ENCODE measurements around the gene ADGRG6. TPM values are rescaled to one million over a fixed set of nuclear protein-coding genes. Genes with fewer than 3 reads are reported as not detected.

ADGRG6 gene
- total RNA-seq, 2 experiments from 2014 or later = 1.6 TPM

- ATAC-seq = no peak
- CTCF ChIA-PET = interaction anchor here (1.6 kb wide), 1 partner anchor 9 kb away, joined by 3 read pairs; no protein-coding TSS in a partner anchor
- H3K4me1 Mint-ChIP-seq (ENCODE audit: low read depth) = no peaks in the 10 kb centered on the region
- H3K4me3 Mint-ChIP-seq = no peak overlapping the region
- no peaks in the 10 kb centered on the region for H3K9me3 Mint-ChIP-seq (ENCODE audit: insufficient read depth)
- no peaks in the 10 kb centered on the region for H3K36me3 Mint-ChIP-seq (ENCODE audit: low read depth)
- no peak overlapping the region for H3K27ac Mint-ChIP-seq
- peaks cover 13% of the 10 kb centered on the region for H3K27me3 Mint-ChIP-seq (ENCODE audit: low read depth)
- POLR2A ChIA-PET = no interaction called here
- DNase-seq = no peak
These were observed 6.3 kb downstream of the ADGRG6 start for GRCh38 chr6:142307963-142308748.

DNA sequence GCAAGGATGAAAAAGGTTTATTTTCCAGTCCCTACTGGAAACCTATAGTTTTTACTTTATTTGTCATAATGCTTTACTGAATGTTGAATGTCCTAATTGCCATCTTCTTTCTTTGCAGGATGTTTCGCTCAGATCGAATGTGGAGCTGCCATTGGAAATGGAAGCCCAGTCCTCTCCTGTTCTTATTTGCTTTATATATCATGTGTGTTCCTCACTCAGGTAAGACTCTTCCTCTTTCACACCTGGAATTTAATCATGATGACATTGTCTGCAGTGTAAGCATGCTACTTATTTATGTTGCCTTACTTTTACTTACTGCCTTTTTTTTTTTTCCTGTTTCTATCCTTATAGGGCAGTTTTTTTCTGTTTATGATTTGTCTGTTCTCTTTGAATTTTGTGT, 7.6 kb downstream of the ADGRG6 start:
- ChIA-PET CTCF (no interaction called here), POLR2A (no interaction called here)
- no peak for DNase-seq
- Mint-ChIP-seq H3K36me3 (ENCODE audit: low read depth) (no peaks in the 10 kb centered on the region), H3K4me1 (ENCODE audit: low read depth) (no peaks in the 10 kb centered on the region), H3K9me3 (ENCODE audit: insufficient read depth) (no peaks in the 10 kb centered on the region), H3K27me3 (ENCODE audit: low read depth) (peaks cover 11% of the 10 kb centered on the region), H3K27ac (no peak overlapping the region), H3K4me3 (no peak overlapping the region)
- no peak for ATAC-seq

DNA sequence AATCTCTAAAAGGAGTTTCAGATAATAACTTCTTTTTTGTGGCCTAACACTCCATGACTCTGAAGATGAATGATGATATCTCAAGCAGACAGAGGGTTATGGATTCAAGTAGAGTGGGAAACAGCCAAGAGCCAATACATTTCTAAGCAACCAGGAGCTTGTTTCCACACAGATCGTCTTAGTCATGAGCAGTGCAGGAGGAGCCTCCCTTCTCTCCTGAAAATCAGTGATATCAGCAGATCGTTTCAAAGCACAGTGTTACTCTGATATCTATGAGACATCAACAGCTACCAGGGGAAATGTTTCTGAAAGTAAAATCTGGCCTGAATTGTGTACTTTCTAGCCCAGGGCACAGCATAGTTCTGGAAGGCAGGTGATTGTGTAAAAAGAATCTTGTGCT, 11.5 kb downstream of the ADGRG6 start:
- ChIA-PET CTCF (interaction anchor here (0.9 kb wide), 1 partner anchor 81 kb away, joined by 4 read pairs; no protein-coding TSS in a partner anchor), POLR2A (interaction anchor here (0.5 to 0.6 kb wide), 2 partner anchors 56 to 1786 kb away, joined by 3 read pairs; no protein-coding TSS in a partner anchor)
- H3K4me3 Mint-ChIP-seq = no peak overlapping the region
- no peaks in the 10 kb centered on the region for H3K36me3 Mint-ChIP-seq (ENCODE audit: low read depth)
- H3K4me1 Mint-ChIP-seq (ENCODE audit: low read depth) = no peaks in the 10 kb centered on the region
- H3K27ac Mint-ChIP-seq = no peak overlapping the region
- ATAC-seq (no peak), DNase-seq (no peak)
- no peaks in the 10 kb centered on the region for H3K9me3 Mint-ChIP-seq (ENCODE audit: insufficient read depth)
- peaks cover 3% of the 10 kb centered on the region for H3K27me3 Mint-ChIP-seq (ENCODE audit: low read depth)

- ChIA-PET CTCF (interaction anchor here (0.7 to 0.9 kb wide), 2 partner anchors 10 to 79 kb away, joined by 3 read pairs; no protein-coding TSS in a partner anchor), POLR2A (no interaction called here)
- no peaks in the 10 kb centered on the region for H3K9me3 Mint-ChIP-seq (ENCODE audit: insufficient read depth)
- H3K4me1 Mint-ChIP-seq (ENCODE audit: low read depth) = no peaks in the 10 kb centered on the region
- H3K4me3 Mint-ChIP-seq = no peak overlapping the region
- H3K36me3 Mint-ChIP-seq (ENCODE audit: low read depth) = no peaks in the 10 kb centered on the region
- DNase-seq = no peak
- ATAC-seq = no peak
- H3K27ac Mint-ChIP-seq = no peak overlapping the region
- no peaks in the 10 kb centered on the region for H3K27me3 Mint-ChIP-seq (ENCODE audit: low read depth)
These were observed 15.1 kb downstream of the ADGRG6 start for GRCh38 chr6:142316791-142317368.

DNA sequence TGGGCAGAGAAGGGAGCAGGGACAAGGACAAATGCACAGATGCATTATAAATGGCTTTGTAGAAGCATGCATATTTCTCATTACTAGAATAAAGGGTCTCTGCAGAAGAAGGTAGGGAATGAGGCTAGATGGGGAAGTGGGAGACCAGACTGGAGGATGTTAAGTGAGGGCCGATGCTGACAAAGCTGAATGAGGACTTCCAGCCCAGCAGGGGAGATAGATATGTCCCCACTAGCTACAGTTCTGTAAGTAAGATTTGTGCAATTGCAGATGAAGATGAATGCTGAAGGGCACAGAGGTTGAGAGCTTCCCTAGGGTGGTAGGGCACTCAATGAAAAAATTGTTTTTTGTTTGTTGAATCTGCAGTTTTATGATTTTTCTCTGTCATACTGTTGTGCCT, 16.9 kb downstream of the ADGRG6 start:
- Mint-ChIP-seq H3K9me3 (ENCODE audit: insufficient read depth) (no peaks in the 10 kb centered on the region), H3K4me3 (no peak overlapping the region), H3K27ac (no peak overlapping the region), H3K4me1 (ENCODE audit: low read depth) (no peaks in the 10 kb centered on the region), H3K27me3 (ENCODE audit: low read depth) (no peaks in the 10 kb centered on the region), H3K36me3 (ENCODE audit: low read depth) (no peaks in the 10 kb centered on the region)
- peak; percentile 53 for ATAC-seq
- POLR2A ChIA-PET = no interaction called here
- no peak for DNase-seq
- CTCF ChIA-PET = no interaction called here

- no peak for ATAC-seq
- CTCF ChIA-PET = no interaction called here
- Mint-ChIP-seq H3K36me3 (ENCODE audit: low read depth) (no peaks in the 10 kb centered on the region), H3K27ac (no peak overlapping the region), H3K27me3 (ENCODE audit: low read depth) (no peaks in the 10 kb centered on the region), H3K9me3 (ENCODE audit: insufficient read depth) (no peaks in the 10 kb centered on the region), H3K4me3 (no peak overlapping the region), H3K4me1 (ENCODE audit: low read depth) (no peaks in the 10 kb centered on the region)
- POLR2A ChIA-PET = no interaction called here
- DNase-seq = no peak
These were observed 18.6 kb downstream of the ADGRG6 start for GRCh38 chr6:142320366-142320765.

DNA sequence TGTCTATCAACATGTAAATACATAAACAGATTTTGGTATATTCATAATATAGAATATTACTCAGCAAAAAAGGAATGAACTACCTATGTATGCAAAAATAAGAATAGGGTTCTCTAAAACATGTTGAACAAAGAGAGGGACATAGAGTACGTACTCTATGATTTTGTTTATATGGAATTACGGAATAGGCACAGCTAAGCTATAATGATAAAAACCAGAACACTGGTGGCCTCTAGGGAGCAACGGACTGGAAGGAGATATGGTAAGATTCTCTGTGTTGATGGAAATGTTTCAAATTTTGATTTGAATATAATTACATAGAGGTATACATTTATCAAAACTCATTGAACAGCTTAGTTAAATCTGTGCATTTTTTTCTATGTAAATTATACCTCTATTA, 19.6 kb downstream of the ADGRG6 start:
- Mint-ChIP-seq H3K27ac (no peak overlapping the region), H3K4me3 (no peak overlapping the region), H3K36me3 (ENCODE audit: low read depth) (no peaks in the 10 kb centered on the region), H3K9me3 (ENCODE audit: insufficient read depth) (no peaks in the 10 kb centered on the region), H3K4me1 (ENCODE audit: low read depth) (no peaks in the 10 kb centered on the region), H3K27me3 (ENCODE audit: low read depth) (no peaks in the 10 kb centered on the region)
- DNase-seq (no peak), ATAC-seq (no peak)
- ChIA-PET POLR2A (no interaction called here), CTCF (no interaction called here)

GRCh38 chr6:142322066-142322465, 20.3 kb downstream of the ADGRG6 start:
- ATAC-seq (no peak), DNase-seq (no peak)
- no peaks in the 10 kb centered on the region for H3K9me3 Mint-ChIP-seq (ENCODE audit: insufficient read depth)
- H3K4me1 Mint-ChIP-seq (ENCODE audit: low read depth) = no peaks in the 10 kb centered on the region
- H3K36me3 Mint-ChIP-seq (ENCODE audit: low read depth) = no peaks in the 10 kb centered on the region
- H3K27ac Mint-ChIP-seq = no peak overlapping the region
- H3K4me3 Mint-ChIP-seq = no peak overlapping the region
- ChIA-PET POLR2A (no interaction called here), CTCF (no interaction called here)
- H3K27me3 Mint-ChIP-seq (ENCODE audit: low read depth) = peaks cover 1% of the 10 kb centered on the region

GRCh38 chr6:142322504-142323198, 20.8 kb downstream of the ADGRG6 start:
- H3K9me3 Mint-ChIP-seq (ENCODE audit: insufficient read depth) = no peaks in the 10 kb centered on the region
- H3K36me3 Mint-ChIP-seq (ENCODE audit: low read depth) = no peaks in the 10 kb centered on the region
- ATAC-seq (no peak), DNase-seq (no peak)
- no peak overlapping the region for H3K27ac Mint-ChIP-seq
- ChIA-PET CTCF (no interaction called here), POLR2A (no interaction called here)
- H3K4me3 Mint-ChIP-seq = no peak overlapping the region
- H3K27me3 Mint-ChIP-seq (ENCODE audit: low read depth) = peaks cover 1% of the 10 kb centered on the region
- no peaks in the 10 kb centered on the region for H3K4me1 Mint-ChIP-seq (ENCODE audit: low read depth)

- no peak for DNase-seq
- H3K4me1 Mint-ChIP-seq (ENCODE audit: low read depth) = no peaks in the 10 kb centered on the region
- no peaks in the 10 kb centered on the region for H3K9me3 Mint-ChIP-seq (ENCODE audit: insufficient read depth)
- H3K27me3 Mint-ChIP-seq (ENCODE audit: low read depth) = peaks cover 1% of the 10 kb centered on the region
- CTCF ChIA-PET = no interaction called here
- H3K36me3 Mint-ChIP-seq (ENCODE audit: low read depth) = no peaks in the 10 kb centered on the region
- POLR2A ChIA-PET = no interaction called here
- no peak overlapping the region for H3K4me3 Mint-ChIP-seq
- no peak overlapping the region for H3K27ac Mint-ChIP-seq
- ATAC-seq = no peak
These were observed 21.6 kb downstream of the ADGRG6 start for GRCh38 chr6:142323377-142323776.

- H3K27me3 Mint-ChIP-seq (ENCODE audit: low read depth) = peaks cover 1% of the 10 kb centered on the region
- H3K4me3 Mint-ChIP-seq = no peak overlapping the region
- DNase-seq (no peak), ATAC-seq (no peak)
- ChIA-PET POLR2A (no interaction called here), CTCF (interaction anchor here (0.6 to 1.2 kb wide), 2 partner anchors 64 to 177 kb away, joined by 3 read pairs; partner anchors contain the start of genes NMBR and VTA1)
- H3K36me3 Mint-ChIP-seq (ENCODE audit: low read depth) = no peaks in the 10 kb centered on the region
- no peaks in the 10 kb centered on the region for H3K4me1 Mint-ChIP-seq (ENCODE audit: low read depth)
- H3K9me3 Mint-ChIP-seq (ENCODE audit: insufficient read depth) = no peaks in the 10 kb centered on the region
- no peak overlapping the region for H3K27ac Mint-ChIP-seq
These were observed 22.3 kb downstream of the ADGRG6 start for GRCh38 chr6:142324111-142324510.

DNA sequence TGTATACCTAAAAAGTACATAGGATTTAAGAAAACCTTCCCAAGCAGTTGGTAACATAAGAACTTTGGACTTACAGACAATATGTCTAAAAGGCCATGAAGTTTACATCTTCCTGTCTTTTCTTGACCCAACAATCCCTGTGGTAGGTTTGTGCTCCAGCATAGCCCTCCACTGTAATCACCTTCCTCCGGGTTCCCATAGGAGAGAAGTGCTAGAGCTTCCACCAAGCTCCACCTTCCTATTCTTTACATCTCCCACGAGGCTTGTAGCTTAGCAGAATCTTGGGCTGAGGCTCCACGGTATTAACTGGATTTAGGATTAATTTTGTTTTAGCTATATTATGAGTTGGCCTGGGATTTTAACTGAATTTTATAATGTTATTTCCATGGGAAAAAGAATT, 23.3 kb downstream of the ADGRG6 start:
- H3K27me3 Mint-ChIP-seq (ENCODE audit: low read depth) = peaks cover 1% of the 10 kb centered on the region
- ChIA-PET POLR2A (no interaction called here), CTCF (interaction anchor here (1.2 kb wide), 1 partner anchor 169 kb away, joined by 3 read pairs; no protein-coding TSS in a partner anchor)
- ATAC-seq = no peak
- H3K36me3 Mint-ChIP-seq (ENCODE audit: low read depth) = no peaks in the 10 kb centered on the region
- H3K4me3 Mint-ChIP-seq = no peak overlapping the region
- no peak for DNase-seq
- H3K27ac Mint-ChIP-seq = no peak overlapping the region
- H3K9me3 Mint-ChIP-seq (ENCODE audit: insufficient read depth) = no peaks in the 10 kb centered on the region
- H3K4me1 Mint-ChIP-seq (ENCODE audit: low read depth) = peaks cover 2% of the 10 kb centered on the region
